22Rv1 (cell line): ENCODE measurements around the gene SPATA6L.

Experiments
- H3K27ac ChIP-seq: fragments of 450-650 bp; 2 replicates; pipeline ENCODE4 v1.5.1; 2017
- CTCF ChIP-seq: fragments of 450-650 bp; IDR thresholded peaks from 2 replicates; pipeline ENCODE4 v1.5.1; 2017; ENCODE audit warnings: mild to moderate bottlenecking
- ZFX ChIP-seq: fragments of 450-650 bp; IDR thresholded peaks from 2 replicates; pipeline ENCODE4 v1.6.1; 2017; ENCODE audit warnings: antibody characterized with exemption, borderline replicate concordance

SPATA6L gene

DNA sequence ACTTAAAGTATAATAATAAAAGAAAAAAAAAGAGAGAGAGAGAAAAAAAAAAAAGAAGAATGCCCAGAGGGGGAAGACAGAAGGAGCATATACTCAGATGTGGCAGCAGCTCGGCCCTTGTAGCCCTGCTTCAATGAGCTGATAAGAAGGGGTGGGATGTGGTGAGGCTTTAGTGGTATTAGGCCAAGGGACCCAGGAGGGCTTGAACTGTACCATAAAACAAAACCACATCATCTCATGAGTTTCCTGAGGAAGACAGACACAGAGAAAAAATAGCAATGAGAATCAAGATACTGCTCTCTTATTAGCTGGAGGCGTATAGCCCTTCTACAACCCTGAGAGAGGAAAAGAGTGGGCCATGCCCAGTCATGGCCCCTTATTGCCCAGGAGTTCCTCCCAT, 103.2 kb downstream of the SPATA6L start:
- TF ChIP-seq CTCF, result no peak
- no peak for TF ChIP-seq ZFX
- no peak overlapping the region for H3K27ac ChIP-seq

DNA sequence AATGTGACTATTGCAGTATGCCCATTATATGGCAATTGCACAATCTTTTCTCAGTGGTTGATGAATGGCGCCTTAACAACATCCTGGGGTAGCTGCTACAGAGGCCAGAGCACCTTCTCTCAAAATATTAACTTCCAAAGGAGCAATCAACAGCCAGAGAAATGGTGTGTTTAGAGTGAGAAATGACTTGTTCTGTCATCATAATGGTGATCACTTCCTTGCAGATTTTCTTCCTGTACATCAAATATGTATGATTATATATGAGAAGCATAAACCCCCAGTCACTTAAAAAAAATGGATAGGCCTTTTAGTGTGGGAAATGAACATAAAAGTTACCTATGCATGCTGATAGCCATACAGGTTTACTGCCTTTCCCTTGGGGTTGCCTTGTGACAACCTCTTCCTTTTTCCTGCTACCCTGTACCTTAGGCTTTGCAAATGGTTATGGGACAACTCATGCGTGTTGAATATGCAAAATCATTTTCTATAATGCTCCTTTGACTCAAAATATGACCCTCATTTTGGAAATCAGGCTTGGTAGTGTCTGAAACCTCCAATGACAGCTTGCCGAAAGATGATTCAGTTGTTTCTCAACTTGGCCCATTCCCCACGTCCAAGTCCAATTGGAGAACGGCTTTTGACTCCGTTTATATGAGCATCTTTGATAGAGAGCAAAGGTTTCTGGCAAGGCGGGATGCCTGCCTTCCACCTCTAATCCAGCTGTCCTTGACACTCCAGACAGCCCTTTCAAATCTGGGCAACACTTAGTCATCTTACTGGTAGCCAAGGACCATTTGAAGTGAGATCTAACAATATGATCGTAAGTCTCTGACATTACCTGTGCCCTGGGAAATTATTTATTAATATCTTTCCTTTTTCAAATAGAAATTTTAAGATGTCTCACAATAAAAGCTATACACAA, 106.8 kb downstream of the SPATA6L start:
- no peak overlapping the region for H3K27ac ChIP-seq

GRCh38 chr9:4558371-4558998, 107.8 kb downstream of the SPATA6L start:
- TF ChIP-seq CTCF (no peak), ZFX (no peak)
- H3K27ac ChIP-seq, result no peak overlapping the region

More for the DNA sequence above, 106.8 kb downstream of the SPATA6L start:
- no peak for TF ChIP-seq ZFX
- TF ChIP-seq CTCF, result no peak

- no peak for TF ChIP-seq CTCF
- no peak for TF ChIP-seq ZFX
These were observed 111.0 kb downstream of the SPATA6L start for GRCh38 chr9:4555236-4555635.

GRCh38 chr9:4553951-4554381, 112.3 kb downstream of the SPATA6L start:
- TF ChIP-seq CTCF, result no peak
- TF ChIP-seq ZFX, result no peak
- H3K27ac ChIP-seq, result no peak overlapping the region

More at GRCh38 chr9:4555236-4555635, 111.0 kb downstream of the SPATA6L start:
- H3K27ac ChIP-seq, result no peak overlapping the region

DNA sequence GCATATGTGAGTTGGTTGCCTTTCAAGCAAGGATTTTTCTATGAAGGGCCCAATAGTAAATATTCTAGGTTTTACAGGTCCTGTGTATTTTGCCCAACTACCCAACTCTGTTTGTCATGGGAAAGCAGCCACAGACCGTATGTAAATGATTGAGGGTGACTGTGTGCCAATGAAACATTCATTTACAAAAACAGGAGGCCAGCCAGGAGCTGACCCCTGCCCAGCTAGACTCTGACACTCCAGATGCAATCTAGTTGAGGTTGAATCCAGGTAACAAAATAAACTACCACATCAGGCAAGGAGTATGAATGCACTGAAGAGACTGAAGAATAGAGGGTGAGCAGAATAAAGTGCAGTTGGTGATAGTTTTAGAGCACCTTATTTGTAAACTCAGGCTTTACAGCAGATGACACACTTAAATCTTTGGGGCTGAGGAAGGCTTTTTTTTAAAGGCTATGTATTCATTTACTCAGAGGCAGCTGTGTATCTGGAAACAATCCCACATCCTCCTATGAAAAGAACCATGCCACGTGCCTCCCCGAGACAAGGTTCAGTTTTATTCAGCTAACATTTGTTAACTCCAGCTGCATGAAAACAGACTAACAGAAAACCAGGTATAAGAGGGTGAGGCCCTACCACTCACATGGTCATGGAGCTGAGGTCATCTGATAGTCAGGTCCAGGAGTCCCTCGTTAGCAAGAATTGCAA, 115.3 kb downstream of the SPATA6L start:
- H3K27ac ChIP-seq, result no peak overlapping the region
- TF ChIP-seq ZFX, result no peak
- TF ChIP-seq CTCF, result no peak
